SU-DHL-6 (cell line): Measurements from ENCODE around the gene KASH5.

Experiments
- H2AFZ ChIP-seq: fragments of 200-600 bp; sonication (generic); 2 replicates; pipeline ENCODE4 v1.6.1; 2014; ENCODE audit warnings: low read depth, mild to moderate bottlenecking, moderate library complexity, mixed read lengths, antibody characterized with exemption, low read length; ENCODE audit not compliant: severe bottlenecking
- H3F3A ChIP-seq: fragments of 200-600 bp; shearing (Covaris generic); 2 replicates; pipeline ENCODE4 v1.6.0; 2016; ENCODE audit warnings: antibody characterized with exemption, mild to moderate bottlenecking; ENCODE audit not compliant: insufficient read depth
- H3K27ac ChIP-seq: fragments of 200-600 bp; sonication (generic); 2 replicates; pipeline ENCODE4 v1.5.1; 2016; ENCODE audit warnings: low read depth, mild to moderate bottlenecking, low read length, moderate library complexity, mixed read lengths
- H3K27me3 ChIP-seq: fragments of 200-600 bp; sonication (generic), shearing (Covaris generic); 2 replicates; pipeline ENCODE4 v1.6.0; 2014; ENCODE audit warnings: mild to moderate bottlenecking, low read length
- H3K36me3 ChIP-seq: fragments of 200-600 bp; sonication (generic); 2 replicates; pipeline ENCODE4 v1.6.1; 2014; ENCODE audit warnings: mild to moderate bottlenecking, low read length, mixed read lengths
- H3K4me2 ChIP-seq: fragments of 300-600, 200-600 bp; shearing (Covaris generic), sonication (generic); 2 replicates; pipeline ENCODE4 v1.6.0; 2014; ENCODE audit warnings: low read length, low read depth, mild to moderate bottlenecking; ENCODE audit not compliant: poor library complexity, severe bottlenecking
- H3K4me3 ChIP-seq: fragments of 200-600 bp; sonication (generic); 2 replicates; pipeline ENCODE4 v1.5.1; 2014; ENCODE audit warnings: antibody characterized with exemption, low read length, mild to moderate bottlenecking, mixed read lengths; ENCODE audit not compliant: insufficient read depth, poor library complexity, severe bottlenecking
- H3K79me2 ChIP-seq: fragments of 200-600 bp; sonication (generic); 2 replicates; pipeline ENCODE4 v1.6.1; 2014; ENCODE audit warnings: mild to moderate bottlenecking, low read length, moderate library complexity; ENCODE audit not compliant: insufficient read depth
- H3K9ac ChIP-seq: fragments of 200-600 bp; sonication (generic); 2 replicates; pipeline ENCODE4 v1.7.0; 2014; ENCODE audit warnings: mild to moderate bottlenecking, low read length
- H3K9me2 ChIP-seq: fragments of 200-600 bp; sonication (generic); replicated peaks from 2 replicates; pipeline ENCODE4 v1.6.1; 2014; ENCODE audit warnings: low read length; ENCODE audit not compliant: insufficient read depth
- H3K9me3 ChIP-seq: fragments of 200-600 bp; sonication (generic); 2 replicates; pipeline ENCODE4 v1.6.1; 2014; ENCODE audit warnings: low read length, mixed read lengths; ENCODE audit not compliant: insufficient read depth
- H4K20me1 ChIP-seq: fragments of 200-600 bp; sonication (generic); 2 replicates; pipeline ENCODE4 v1.6.1; 2014; ENCODE audit warnings: low read depth, mild to moderate bottlenecking, antibody characterized with exemption, low read length, moderate library complexity, mixed read lengths
- CTCF ChIP-seq: fragments of 200-600 bp; sonication (generic); IDR thresholded peaks from one replicate; pipeline ENCODE4 v1.5.1; 2017; ENCODE audit warnings: antibody characterized with exemption, mild to moderate bottlenecking, low read length, moderate library complexity; ENCODE audit not compliant: insufficient read depth, poor library complexity, severe bottlenecking
- EZH2phosphoT487 ChIP-seq: fragments of 200-600 bp; sonication (generic), shearing (Covaris generic); conservative IDR thresholded peaks from 2 replicates; pipeline ENCODE4 v1.6.1; 2018; ENCODE audit warnings: mild to moderate bottlenecking, antibody characterized with exemption, low read length, moderate library complexity, mixed read lengths

KASH5 gene

GRCh38 chr19:49451430-49452181 is 63.6 kb downstream of the KASH5 start, which contains the start of gene PIH1D1:
TSS of gene PIH1D1 (minus strand) at chr19:49451814. CDS start at chr19:49451574, 240 bp downstream.
- no peaks in the 10 kb centered on the region for H4K20me1 ChIP-seq
- H3K4me2 ChIP-seq, result peak within 1 kb of the TSS; percentile 99
- H2AFZ ChIP-seq, result peak within 1 kb of the TSS; percentile 45
- no peaks in the 10 kb centered on the region for H3K9me3 ChIP-seq
- TF ChIP-seq EZH2phosphoT487 (no peak), CTCF (no peak)
- H3K79me2 ChIP-seq, result peaks cover 36% of the 10 kb centered on the region
- peaks cover 21% of the 10 kb centered on the region for H3F3A ChIP-seq
- no peaks in the 10 kb centered on the region for H3K27me3 ChIP-seq
- no peaks in the 10 kb centered on the region for H3K36me3 ChIP-seq
- no peaks in the 10 kb centered on the region for H3K9me2 ChIP-seq
- peak within 1 kb of the TSS; percentile 93 for H3K27ac ChIP-seq
- peak within 1 kb of the TSS; percentile 99 for H3K4me3 ChIP-seq
- H3K9ac ChIP-seq, result peak within 1 kb of the TSS; percentile 98

- Histone ChIP-seq H2AFZ (peak within 1 kb of the TSS; percentile 8), H4K20me1 (no peaks in the 10 kb centered on the region), H3F3A (peaks cover 21% of the 10 kb centered on the region), H3K79me2 (peaks cover 36% of the 10 kb centered on the region), H3K36me3 (no peaks in the 10 kb centered on the region), H3K9me3 (no peaks in the 10 kb centered on the region), H3K4me3 (peak within 1 kb of the TSS; percentile 99), H3K9ac (peak within 1 kb of the TSS; percentile 98), H3K27me3 (no peaks in the 10 kb centered on the region), H3K27ac (peak within 1 kb of the TSS; percentile 93), H3K9me2 (no peaks in the 10 kb centered on the region), H3K4me2 (peak within 1 kb of the TSS; percentile 99)
- TF ChIP-seq CTCF, result no peak
- TF ChIP-seq EZH2phosphoT487, result no peak
These were observed 65.1 kb downstream of the KASH5 start, which contains the start of gene ALDH16A1 for GRCh38 chr19:49453013-49453756. TSS of gene ALDH16A1 (plus strand) at chr19:49453225. CDS start at chr19:49453332, 107 bp downstream.

- H2AFZ ChIP-seq, result no peak overlapping the region
- H3K79me2 ChIP-seq, result peaks cover 36% of the 10 kb centered on the region
- peak overlapping the region; percentile 99 for H3K4me2 ChIP-seq
- H4K20me1 ChIP-seq, result no peaks in the 10 kb centered on the region
- no peaks in the 10 kb centered on the region for H3K9me2 ChIP-seq
- peak overlapping the region; percentile 99 for H3K4me3 ChIP-seq
- H3F3A ChIP-seq, result peaks cover 21% of the 10 kb centered on the region
- no peaks in the 10 kb centered on the region for H3K27me3 ChIP-seq
- no peak for TF ChIP-seq CTCF
- TF ChIP-seq EZH2phosphoT487, result no peak
- no peaks in the 10 kb centered on the region for H3K9me3 ChIP-seq
- peak overlapping the region; percentile 93 for H3K27ac ChIP-seq
- H3K36me3 ChIP-seq, result no peaks in the 10 kb centered on the region
- peak overlapping the region; percentile 98 for H3K9ac ChIP-seq
These were observed 65.8 kb downstream of the KASH5 start for GRCh38 chr19:49453757-49454240.
